Lung (tissue), 12 donors: Measurements from ENCODE around the gene ATXN2. TPM values are rescaled to one million over a fixed set of nuclear protein-coding genes. Genes with fewer than 3 reads are reported as not detected.
"Not testable (repeated sequence)": the region's sequence is repeated elsewhere in the genome, so short reads cannot be mapped to it uniquely, and the experiment has no call there.

Source experiments
- ATAC-seq: fragments of 200-7000 bp; cut with Tn5 transposase; one replicate; pipeline ENCODE4 v1.9.1; 2020; ENCODE audit warnings: moderate number of reproducible peaks; ENCODE audit not compliant: insufficient read depth, low FRiP score
- DNase-seq, 3 donors: peaks; one replicate each; pipeline ENCODE4 v3.0.0-alpha.2; 2013 to 2017
- H3K27ac ChIP-seq, 2 donors: one replicate each; pipeline ENCODE4 v1.5.1; 2013; ENCODE audit warnings: mild to moderate bottlenecking in 2 of 2, moderate library complexity in 2 of 2, control low read depth in 1 of 2, inconsistent platforms in 1 of 2, low read depth in 1 of 2, low read length in 1 of 2
- H3K27me3 ChIP-seq, 3 donors: one replicate each; pipeline ENCODE4 v1.5.1; 2013; ENCODE audit warnings: low read length in 2 of 3; ENCODE audit not compliant: control insufficient read depth in 3 of 3, insufficient read depth in 3 of 3
- H3K36me3 ChIP-seq, 4 donors: one replicate each; pipeline ENCODE4 v1.5.1; 2013; ENCODE audit warnings: low read length in 4 of 4, mild to moderate bottlenecking in 1 of 4, moderate library complexity in 1 of 4; ENCODE audit not compliant: control insufficient read depth in 4 of 4, insufficient read depth in 4 of 4
- H3K4me1 ChIP-seq, 5 donors: one replicate each; pipeline ENCODE4 v1.5.1; 2013; ENCODE audit warnings: low read length in 5 of 5, mild to moderate bottlenecking in 2 of 5, moderate library complexity in 1 of 5; ENCODE audit not compliant: control insufficient read depth in 5 of 5, insufficient read depth in 5 of 5
- H3K4me3 ChIP-seq: one replicate; pipeline ENCODE4 v1.5.1; 2013; ENCODE audit warnings: mild to moderate bottlenecking, control low read depth, moderate library complexity
- H3K9ac ChIP-seq, 2 donors: one replicate each; pipeline ENCODE4 v1.5.1; 2013; ENCODE audit warnings: low read length in 2 of 2, control low read depth in 1 of 2; ENCODE audit not compliant: insufficient read depth in 1 of 2
- H3K9me3 ChIP-seq, 4 donors: one replicate each; pipeline ENCODE4 v1.5.1; 2013; ENCODE audit warnings: low read length in 3 of 4, mild to moderate bottlenecking in 1 of 4, moderate library complexity in 1 of 4; ENCODE audit not compliant: control insufficient read depth in 4 of 4, insufficient read depth in 3 of 4
- CTCF ChIP-seq: IDR thresholded peaks from 2 replicates; pipeline ENCODE4 v1.5.1; 2012; ENCODE audit warnings: mild to moderate bottlenecking; ENCODE audit errors: control extremely low read depth, extremely low read depth
- WGBS, 2 donors: extraction: QIAGEN DNeasy Blood & Tissue Kit; methylation state at CpG; one replicate each; pipeline ENCODE4 v1.1.7; 2013; 5-methylcytosine and 5-hydroxymethylcytosine counted together
- polyA plus RNA-seq, 2 donors: library from polyadenylated mRNA; stranded (reverse); fragments of 200-250 nt; gene quantifications; one replicate each; pipeline ENCODE4 v1.2.1, GENCODE V29; 2013
- total RNA-seq, 2 donors: library from RNA; depleted of rRNA in 1 of 2; stranded (reverse); fragments of >200 nt in 1 of 2; gene quantifications; one replicate each; pipeline ENCODE4 v1.2.1, GENCODE V29; 2014 to 2021
- donor health status: control.
- donor health status: control.
- donor health status: Bipolar disorder and iron deficiency.
- donor health status: healthy.
- donor health status: DM: yes; HTN: yes; CAD: no.

The ATXN2 gene
- total and polyA plus RNA-seq, 4 donors, result 18.0 to 100 (median 43.5) TPM

GRCh38 chr12:111607239-111607638 is 8.1 kb upstream of the ATXN2 start:
- no peak for TF ChIP-seq CTCF
- H3K27ac ChIP-seq, result no peak overlapping the region
- WGBS, 2 donors, result 78 to 85% methylated on average over 3 of the region's 3 CpGs
- H3K9me3 ChIP-seq, result no peaks in the 10 kb centered on the region
- ATAC-seq (no peak), DNase-seq (no peak)
- H3K27me3 ChIP-seq, result no peaks in the 10 kb centered on the region
- H3K9ac ChIP-seq, result no peak overlapping the region
- no peaks in the 10 kb centered on the region for H3K4me1 ChIP-seq
- no peaks in the 10 kb centered on the region for H3K36me3 ChIP-seq
- no peak overlapping the region for H3K4me3 ChIP-seq

DNA sequence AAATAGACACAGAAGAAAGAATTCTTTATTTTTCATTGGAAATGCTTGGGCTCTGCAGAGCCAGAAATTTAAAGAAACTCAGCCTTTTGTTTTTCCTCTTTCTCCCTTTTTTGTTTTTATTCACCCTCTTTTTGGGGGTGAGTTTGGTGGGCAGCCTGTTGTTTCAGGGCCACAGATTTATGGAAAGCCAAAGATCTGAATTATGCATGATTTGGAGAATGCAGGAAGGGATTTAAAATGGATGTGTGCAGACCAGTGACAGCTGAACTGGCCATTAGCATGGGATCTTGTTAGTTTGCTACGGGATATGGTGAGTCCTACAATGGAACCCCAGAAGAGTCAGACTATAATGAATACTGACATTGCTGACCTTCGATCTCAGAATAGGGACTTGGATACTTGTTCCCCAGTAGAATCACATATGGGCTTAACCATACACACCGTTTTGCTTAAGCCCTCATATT is 7.7 kb upstream of the ATXN2 start:
- no peak for DNase-seq
- Histone ChIP-seq H3K4me1 (no peaks in the 10 kb centered on the region), H3K9ac (no peak overlapping the region), H3K9me3 (no peaks in the 10 kb centered on the region), H3K27me3 (no peaks in the 10 kb centered on the region), H3K4me3 (no peak overlapping the region), H3K36me3 (no peaks in the 10 kb centered on the region), H3K27ac (no peak overlapping the region)
- TF ChIP-seq CTCF, result no peak
- 86 to 92% methylated on average over 3 of the region's 3 CpGs for WGBS, 2 donors
- ATAC-seq, result no peak

GRCh38 chr12:111605911-111606766 is 7.0 kb upstream of the ATXN2 start:
- WGBS, 2 donors, result 86 to 90% methylated on average over 7 of the region's 7 CpGs

DNA sequence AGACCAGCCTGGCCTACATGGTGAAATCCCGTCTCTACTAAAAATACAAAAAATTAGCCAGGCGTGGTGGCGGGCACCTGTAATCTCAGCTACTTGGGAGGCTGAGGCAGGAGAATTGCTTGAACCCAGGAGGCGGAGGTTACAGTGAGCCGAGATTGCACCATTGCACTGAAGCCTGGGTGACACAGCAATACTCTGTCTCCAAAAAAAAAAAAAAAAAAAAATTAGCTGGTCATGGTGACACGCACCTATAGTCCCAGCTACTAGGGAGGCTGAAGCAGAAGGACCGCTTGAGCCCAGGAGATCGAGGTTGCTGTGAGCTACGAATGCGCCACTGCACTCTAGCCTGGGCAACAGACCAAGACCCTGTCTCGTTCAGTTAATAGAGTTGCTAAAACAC is 3.7 kb upstream of the ATXN2 start:
- peaks cover 0 to 10% (median 0%) of the 10 kb centered on the region in 5 donors for H3K4me1 ChIP-seq
- not testable (repeated sequence) for DNase-seq, H3K4me3 ChIP-seq, H3K27me3 ChIP-seq, H3K9me3 ChIP-seq, H3K9ac ChIP-seq, ATAC-seq, H3K36me3 ChIP-seq, H3K27ac ChIP-seq
- WGBS, 2 donors, result 93 to 97% methylated on average over 11 of the region's 11 CpGs

More at GRCh38 chr12:111605911-111606766, 7.0 kb upstream of the ATXN2 start:
- no peak for ATAC-seq
- Histone ChIP-seq H3K27me3 (no peaks in the 10 kb centered on the region), H3K36me3 (no peaks in the 10 kb centered on the region), H3K27ac (no peak overlapping the region), H3K4me1 (no peaks in the 10 kb centered on the region), H3K4me3 (no peak overlapping the region), H3K9me3 (no peaks in the 10 kb centered on the region), H3K9ac (no peak overlapping the region)
- no peak for DNase-seq
- no peak for TF ChIP-seq CTCF
